Thyroid gland (tissue), 4 donors: ENCODE results near the gene F13A1.

Experiments
- CTCF ChIP-seq, 6 experiments: fragments of 200-600 bp in 3 of 6; fragments of 450-650 bp in 3 of 6; sonication (generic) in 3 of 6; IDR thresholded peaks; one replicate each; pipeline ENCODE4 v1.5.1; 2016 to 2019; ENCODE audit warnings: antibody characterized with exemption in 6 of 6, mild to moderate bottlenecking in 2 of 6, inconsistent platforms in 1 of 6, moderate library complexity in 1 of 6
- POLR2A ChIP-seq, 2 donors: fragments of 450-650 bp; IDR thresholded peaks; one replicate each; pipeline ENCODE4 v1.6.1; 2017; ENCODE audit warnings: antibody characterized with exemption in 2 of 2, mild to moderate bottlenecking in 2 of 2, moderate library complexity in 1 of 2

GRCh38 chr6:6125495-6125894 lies 195.0 kb downstream of the F13A1 start:
- TF ChIP-seq CTCF (IDR thresholded peaks at IDR 0.05) (no peak), POLR2A (IDR thresholded peaks at IDR 0.05) (no peak)
